Keratinocyte (primary cell): Measurements from ENCODE around the gene KHNYN. TPM values are rescaled to one million over a fixed set of nuclear protein-coding genes. Genes with fewer than 3 reads are reported as not detected.

ENCODE experiments used
- DNase-seq: peaks from one replicate; pipeline ENCODE4 v3.0.0-alpha.2; 2011; ENCODE audit warnings: low read depth, missing footprints, low spot score
- FAIRE-seq: peaks from 2 replicates; lab custom pipeline; 2011; peaks lifted over from hg19 to GRCh38; lab: Jason Lieb, UNC
- H2AFZ ChIP-seq: 2 replicates; pipeline ENCODE4 v1.6.0; 2012; ENCODE audit warnings: low read length, control low read depth, inconsistent platforms; ENCODE audit not compliant: control insufficient read depth
- H3K27ac ChIP-seq: 2 replicates; pipeline ENCODE4 v1.5.1; 2011; ENCODE audit warnings: low read length; ENCODE audit not compliant: control insufficient read depth, insufficient read depth
- H3K27me3 ChIP-seq: 3 replicates; pipeline ENCODE4 v1.6.0; 2011; ENCODE audit warnings: low read length; ENCODE audit not compliant: control insufficient read depth, insufficient read depth; ENCODE audit errors: extremely low read depth
- H3K36me3 ChIP-seq, 2 experiments: 2 replicates in 1 of 2; 3 replicates in 1 of 2; pipeline ENCODE4 v1.5.1; 2011; ENCODE audit warnings: low read length in 2 of 2, mild to moderate bottlenecking in 1 of 2; ENCODE audit not compliant: control insufficient read depth in 2 of 2, insufficient read depth in 2 of 2; ENCODE audit errors: extremely low read depth in 1 of 2
- H3K4me1 ChIP-seq: 3 replicates; pipeline ENCODE4 v1.5.1; 2011; ENCODE audit warnings: low read length; ENCODE audit not compliant: control insufficient read depth, insufficient read depth; ENCODE audit errors: extremely low read depth
- H3K4me2 ChIP-seq: 3 replicates; pipeline ENCODE4 v1.6.0; 2011; ENCODE audit warnings: low read depth, low read length; ENCODE audit not compliant: control insufficient read depth, insufficient read depth; ENCODE audit errors: extremely low read depth
- H3K4me3 ChIP-seq, 3 experiments: fragments of 200-600 bp in 1 of 3; sonication (generic) in 1 of 3; 2 replicates in 2 of 3; 3 replicates in 1 of 3; pipeline ENCODE4 v1.5.1; 2011 to 2016; ENCODE audit warnings: low read length in 3 of 3, mild to moderate bottlenecking in 3 of 3, control low read depth in 2 of 3, inconsistent platforms in 1 of 3, low read depth in 1 of 3, mixed read lengths in 1 of 3, mixed run types in 1 of 3, moderate library complexity in 1 of 3; ENCODE audit not compliant: control insufficient read depth in 2 of 3, insufficient read depth in 2 of 3; ENCODE audit errors: extremely low read depth in 1 of 3
- H3K79me2 ChIP-seq: 2 replicates; pipeline ENCODE4 v1.6.0; 2012; ENCODE audit warnings: low read length; ENCODE audit not compliant: control insufficient read depth, insufficient read depth
- H3K9ac ChIP-seq: 3 replicates; pipeline ENCODE4 v1.6.0; 2011; ENCODE audit warnings: low read length; ENCODE audit not compliant: control insufficient read depth, insufficient read depth; ENCODE audit errors: extremely low read depth
- H3K9me1 ChIP-seq: 3 replicates; pipeline ENCODE4 v1.6.0; 2011; ENCODE audit warnings: low read length; ENCODE audit not compliant: control insufficient read depth, insufficient read depth; ENCODE audit errors: extremely low read depth
- H3K9me3 ChIP-seq: 2 replicates; pipeline ENCODE4 v1.5.1; 2012; ENCODE audit warnings: low read depth, low read length; ENCODE audit not compliant: control insufficient read depth
- H4K20me1 ChIP-seq: 3 replicates; pipeline ENCODE4 v1.6.0; 2011; ENCODE audit warnings: low read length; ENCODE audit not compliant: control insufficient read depth, insufficient read depth; ENCODE audit errors: extremely low read depth
- CTCF ChIP-seq, 3 experiments: IDR thresholded peaks in 1 of 3; conservative IDR thresholded peaks in 1 of 3; optimal IDR thresholded peaks in 1 of 3; 2 replicates in 2 of 3; 3 replicates in 1 of 3; pipeline versions ENCODE3 to v1.5.1; 2011; ENCODE audit warnings: low read length in 3 of 3, mild to moderate bottlenecking in 3 of 3, moderate library complexity in 2 of 3, control low read depth in 1 of 3, inconsistent platforms in 1 of 3; ENCODE audit not compliant: insufficient read depth in 2 of 3; ENCODE audit errors: extremely low read depth in 1 of 3
- EZH2 ChIP-seq: IDR thresholded peaks from one replicate; pipeline ENCODE4 v1.6.1; 2012; ENCODE audit warnings: inconsistent platforms, mild to moderate bottlenecking, low read length, moderate library complexity
- dilution Hi-C: fragments of 300-500 bp; cut with MboI; formaldehyde crosslinking; loops from one replicate; pipeline ENCODE4 v1.7.0; 2020; ENCODE audit warnings: low sequenced_read_pairs; ENCODE audit not compliant: extremely low pct_ligation_motif_present
- polyA plus RNA-seq, 5 experiments: library from polyadenylated mRNA; depleted of rRNA in 3 of 5; stranded (reverse) in 3 of 5; stranded (forward) in 1 of 5; unstranded in 1 of 5; fragments of >200 nt; gene quantifications; 1 replicate in 1 of 5; 2 replicates in 3 of 5; 3 replicates in 1 of 5; pipeline versions ENCODE4 v1.2.1 to v1.2.3, GENCODE V29; 2011 to 2012; ENCODE audit warnings: missing spikeins in 2 of 5, low read depth in 1 of 5, low replicate concordance in 1 of 5

The KHNYN gene
- polyA plus RNA-seq, 1 donor (not counting 4 experiments of a cell fraction or from before 2014, with no cell fraction given), result 26.0 TPM

- Histone ChIP-seq H4K20me1 (no peaks in the 10 kb centered on the region), H3K36me3 (no peaks in the 10 kb centered on the region), H3K4me1 (peaks cover 11% of the 10 kb centered on the region), H3K9me1 (no peaks in the 10 kb centered on the region), H3K27ac (no peak overlapping the region), H2AFZ (no peak overlapping the region), H3K9ac (no peak overlapping the region), H3K79me2 (no peaks in the 10 kb centered on the region), H3K27me3 (no peaks in the 10 kb centered on the region), H3K9me3 (no peaks in the 10 kb centered on the region), H3K4me3 (no peak overlapping the region), H3K4me2 (no peak overlapping the region)
- DNase-seq (no peak), FAIRE-seq (no peak)
- TF ChIP-seq CTCF (optimal IDR thresholded peaks at IDR 0.05 in 1 of 3, IDR thresholded peaks at IDR 0.05 in 1 of 3, conservative IDR thresholded peaks at IDR 0.05 in 1 of 3; ENCODE audit: extremely low read depth in 1 of 3, insufficient read depth in 2 of 3, low read length in 3 of 3) (no peak), EZH2 (no peak)
- dilution Hi-C loops, result no loop called here
Observed at GRCh38 chr14:24382064-24382371, 47.7 kb upstream of the KHNYN start.

- no peak overlapping the region for H3K9ac ChIP-seq
- H3K36me3 ChIP-seq, result no peaks in the 10 kb centered on the region
- H3K9me3 ChIP-seq, result no peaks in the 10 kb centered on the region
- DNase-seq (no peak), FAIRE-seq (no peak)
- no peaks in the 10 kb centered on the region for H3K79me2 ChIP-seq
- H3K27ac ChIP-seq, result no peak overlapping the region
- TF ChIP-seq CTCF (optimal IDR thresholded peaks at IDR 0.05 in 1 of 3, IDR thresholded peaks at IDR 0.05 in 1 of 3, conservative IDR thresholded peaks at IDR 0.05 in 1 of 3; ENCODE audit: extremely low read depth in 1 of 3, insufficient read depth in 2 of 3, low read length in 3 of 3) (no peak), EZH2 (no peak)
- H2AFZ ChIP-seq, result no peak overlapping the region
- H3K4me3 ChIP-seq, result no peak overlapping the region
- no peaks in the 10 kb centered on the region for H3K9me1 ChIP-seq
- H3K27me3 ChIP-seq, result no peaks in the 10 kb centered on the region
- dilution Hi-C loops, result no loop called here
- no peaks in the 10 kb centered on the region for H4K20me1 ChIP-seq
- peaks cover 11% of the 10 kb centered on the region for H3K4me1 ChIP-seq
- no peak overlapping the region for H3K4me2 ChIP-seq
Observed at GRCh38 chr14:24384169-24384568, 45.6 kb upstream of the KHNYN start.
